GM20000 (cell line): ENCODE data around the gene SERGEF.

Source experiments
- DNase-seq: peaks from one replicate; pipeline ENCODE4 v3.0.0; 2012; ENCODE audit warnings: low spot score
- CTCF ChIP-seq: IDR thresholded peaks from 2 replicates; pipeline ENCODE4 v1.5.1; 2012; ENCODE audit warnings: mild to moderate bottlenecking, control low read depth; ENCODE audit errors: extremely low read depth, missing control alignments

The SERGEF gene

GRCh38 chr11:17745023-17745772 lies 267.6 kb downstream of the SERGEF start:
- DNase-seq, result no peak
- no peak for TF ChIP-seq CTCF

GRCh38 chr11:17744151-17744940 lies 268.5 kb downstream of the SERGEF start:
- no peak for TF ChIP-seq CTCF
- no peak for DNase-seq

GRCh38 chr11:17743808-17744119 lies 269.1 kb downstream of the SERGEF start:
- TF ChIP-seq CTCF, result no peak
- DNase-seq, result no peak

- no peak for DNase-seq
- no peak for TF ChIP-seq CTCF
Observed at GRCh38 chr11:17743026-17743807, 269.6 kb downstream of the SERGEF start.

- DNase-seq, result no peak
- TF ChIP-seq CTCF, result no peak
Observed at GRCh38 chr11:17742019-17742418, 270.8 kb downstream of the SERGEF start.

- no peak for TF ChIP-seq CTCF
- no peak for DNase-seq
Observed at GRCh38 chr11:17741487-17741886, 271.4 kb downstream of the SERGEF start.

GRCh38 chr11:17740649-17741235 lies 272.1 kb downstream of the SERGEF start:
- TF ChIP-seq CTCF, result no peak
- DNase-seq, result no peak
